Astrocyte (in vitro differentiated cells and primary cell): ENCODE measurements around the gene CHIC2.

ENCODE experiments used
- EZH2 ChIP-seq: IDR thresholded peaks from 2 replicates; pipeline ENCODE4 v1.6.1; 2012; ENCODE audit warnings: mild to moderate bottlenecking, low read length, inconsistent platforms; ENCODE audit not compliant: insufficient read depth
- TF ChIP-seq, protein P1 (sequence below): IDR thresholded peaks from 2 replicates; pipeline ENCODE4 v1.5.1; 2011; ENCODE audit warnings: low read depth, mild to moderate bottlenecking, inconsistent platforms, low read length, moderate library complexity; ENCODE audit not compliant: insufficient read depth

DNA sequence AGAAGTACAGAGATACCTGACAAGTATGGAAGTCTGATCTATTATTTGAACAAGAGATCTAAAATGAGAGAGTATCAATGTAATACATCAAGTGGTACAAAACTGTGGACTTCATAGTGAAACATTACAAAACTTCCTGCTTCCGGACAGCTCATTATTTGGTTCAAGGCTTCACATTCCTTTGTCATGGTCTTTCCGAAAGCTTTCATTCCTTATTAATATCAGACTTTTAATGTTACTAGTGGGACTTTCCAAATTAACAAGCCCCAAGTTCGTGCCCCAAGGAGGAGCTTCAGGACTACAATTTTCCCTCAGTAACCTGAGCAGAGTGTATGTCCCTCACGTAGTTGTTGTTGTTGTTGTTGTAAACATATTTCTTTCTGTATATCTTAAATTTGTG lies 1.2 kb downstream of the CHIC2 start:
- TF ChIP-seq, protein P1, sequence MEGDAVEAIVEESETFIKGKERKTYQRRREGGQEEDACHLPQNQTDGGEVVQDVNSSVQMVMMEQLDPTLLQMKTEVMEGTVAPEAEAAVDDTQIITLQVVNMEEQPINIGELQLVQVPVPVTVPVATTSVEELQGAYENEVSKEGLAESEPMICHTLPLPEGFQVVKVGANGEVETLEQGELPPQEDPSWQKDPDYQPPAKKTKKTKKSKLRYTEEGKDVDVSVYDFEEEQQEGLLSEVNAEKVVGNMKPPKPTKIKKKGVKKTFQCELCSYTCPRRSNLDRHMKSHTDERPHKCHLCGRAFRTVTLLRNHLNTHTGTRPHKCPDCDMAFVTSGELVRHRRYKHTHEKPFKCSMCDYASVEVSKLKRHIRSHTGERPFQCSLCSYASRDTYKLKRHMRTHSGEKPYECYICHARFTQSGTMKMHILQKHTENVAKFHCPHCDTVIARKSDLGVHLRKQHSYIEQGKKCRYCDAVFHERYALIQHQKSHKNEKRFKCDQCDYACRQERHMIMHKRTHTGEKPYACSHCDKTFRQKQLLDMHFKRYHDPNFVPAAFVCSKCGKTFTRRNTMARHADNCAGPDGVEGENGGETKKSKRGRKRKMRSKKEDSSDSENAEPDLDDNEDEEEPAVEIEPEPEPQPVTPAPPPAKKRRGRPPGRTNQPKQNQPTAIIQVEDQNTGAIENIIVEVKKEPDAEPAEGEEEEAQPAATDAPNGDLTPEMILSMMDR, result no peak
- no peak for TF ChIP-seq EZH2
